Fibroblast of villous mesenchyme (primary cell): ENCODE results near the gene COL17A1. TPM values are rescaled to one million over a fixed set of nuclear protein-coding genes. Genes with fewer than 3 reads are reported as not detected.

Experiments
- DNase-seq: peaks from one replicate; pipeline ENCODE4 v3.0.0-alpha.2; 2010; ENCODE audit warnings: low read depth
- H3K4me3 ChIP-seq: 2 replicates; pipeline ENCODE4 v1.5.1; 2011; ENCODE audit warnings: low read depth, mild to moderate bottlenecking, low read length
- CTCF ChIP-seq: IDR thresholded peaks from 2 replicates; pipeline ENCODE4 v1.5.1; 2012; ENCODE audit warnings: low read depth, mild to moderate bottlenecking, low read length; ENCODE audit not compliant: insufficient read depth
- total RNA-seq: library from RNA; depleted of rRNA; stranded (reverse); fragments of >200 nt; gene quantifications from 2 replicates; pipeline ENCODE4 v1.2.3, GENCODE V29; 2012

The COL17A1 gene
- total RNA-seq, 1 donor, result not detected

DNA sequence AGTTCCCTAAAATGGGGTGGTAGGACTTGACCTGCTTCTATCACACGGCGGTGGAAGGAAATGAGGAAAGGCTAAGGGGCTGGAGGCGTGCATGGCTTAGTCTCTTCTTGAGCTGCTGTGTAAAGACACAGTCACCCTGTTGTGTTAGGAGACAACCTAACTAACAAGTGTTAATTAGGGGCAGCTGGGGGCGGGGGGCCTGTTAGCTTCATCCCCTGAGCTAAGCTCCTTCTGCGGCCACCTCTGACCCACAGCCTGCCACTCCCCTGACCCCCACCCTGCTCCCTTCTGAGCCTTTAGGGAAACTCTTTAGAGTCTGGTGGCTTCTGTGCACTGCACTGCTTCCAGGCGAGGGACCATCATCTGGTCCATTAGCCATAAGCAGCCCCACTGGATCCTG is 28.0 kb downstream of the COL17A1 start:
- no peak overlapping the region for H3K4me3 ChIP-seq
- TF ChIP-seq CTCF, result no peak
- DNase-seq, result no peak

DNA sequence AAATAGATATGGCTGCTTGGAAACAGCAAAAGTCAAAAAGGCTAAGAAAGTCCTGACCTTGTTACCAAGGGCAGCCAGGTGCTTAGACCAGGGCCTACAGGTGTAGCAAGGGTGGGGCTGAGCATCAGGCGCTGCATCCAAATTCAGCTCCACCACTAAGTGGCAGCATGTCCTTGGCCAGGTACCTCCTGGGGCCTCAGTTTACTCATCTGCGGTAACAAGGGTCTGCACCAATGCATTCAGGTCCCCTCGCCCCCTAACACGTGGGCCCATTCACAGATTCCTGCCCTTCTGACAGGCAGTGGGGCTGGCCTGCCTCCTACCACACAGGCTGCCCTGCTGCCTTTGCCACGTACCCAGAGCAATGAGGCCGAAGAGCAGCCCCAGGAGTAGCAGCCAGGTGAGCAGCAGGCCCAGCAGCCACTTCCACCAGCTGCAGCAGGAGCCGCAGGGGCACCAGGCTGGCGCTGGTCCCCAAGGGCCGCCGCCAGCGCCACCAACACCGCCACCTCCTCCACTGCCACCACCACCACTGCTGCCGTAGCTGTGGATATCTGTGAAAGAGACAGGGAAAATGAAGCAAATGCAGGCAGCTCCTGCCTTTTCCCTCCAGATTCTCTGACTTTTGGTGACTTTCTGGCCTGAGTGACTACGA is 28.9 kb downstream of the COL17A1 start:
- no peak for DNase-seq
- TF ChIP-seq CTCF, result no peak
- H3K4me3 ChIP-seq, result no peak overlapping the region

GRCh38 chr10:104054430-104054829 is 31.2 kb downstream of the COL17A1 start:
- H3K4me3 ChIP-seq, result no peak overlapping the region
- no peak for DNase-seq
- TF ChIP-seq CTCF, result no peak

DNA sequence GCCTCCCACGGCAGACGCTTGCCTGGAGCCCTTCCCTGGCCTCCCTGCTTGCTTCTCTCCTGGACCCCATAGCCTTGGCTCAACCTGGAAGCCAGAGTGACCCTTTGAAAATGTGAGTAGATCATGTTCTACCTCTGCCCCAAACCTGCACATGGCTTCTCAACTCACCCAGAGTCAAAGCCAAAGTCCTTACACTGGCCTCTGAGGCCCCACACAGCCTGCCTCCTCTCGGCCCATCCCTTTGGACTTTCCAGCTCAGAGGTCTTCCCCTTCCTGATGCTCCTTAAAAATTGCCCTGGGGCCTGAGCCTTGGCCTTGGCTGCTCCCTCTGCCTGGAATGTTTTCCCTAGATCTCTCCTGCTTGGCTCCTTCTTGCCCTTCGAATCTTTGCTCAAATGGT is 32.5 kb downstream of the COL17A1 start:
- no peak for DNase-seq
- no peak for TF ChIP-seq CTCF
- no peak overlapping the region for H3K4me3 ChIP-seq

DNA sequence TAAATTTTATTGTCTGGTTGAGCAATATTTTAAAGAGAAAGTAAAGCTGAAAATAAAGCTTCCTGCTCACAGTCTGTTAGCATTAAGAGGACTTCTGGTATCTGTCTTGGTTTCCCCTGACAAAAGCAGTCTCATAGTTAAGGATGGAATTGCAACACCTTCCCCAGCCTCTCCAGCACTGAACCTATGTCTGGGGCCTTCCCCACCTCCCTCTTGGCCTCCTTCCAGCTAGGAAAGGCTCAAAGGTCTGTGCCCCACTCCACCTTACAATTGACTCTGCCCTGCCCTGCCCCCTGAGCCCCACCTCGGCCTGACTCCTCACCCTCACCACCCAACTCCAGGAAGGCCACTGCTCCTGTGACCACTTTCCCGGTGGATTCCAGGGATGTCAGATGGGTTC is 33.2 kb downstream of the COL17A1 start:
- no peak for TF ChIP-seq CTCF
- H3K4me3 ChIP-seq, result no peak overlapping the region
- peak; percentile 69 for DNase-seq

DNA sequence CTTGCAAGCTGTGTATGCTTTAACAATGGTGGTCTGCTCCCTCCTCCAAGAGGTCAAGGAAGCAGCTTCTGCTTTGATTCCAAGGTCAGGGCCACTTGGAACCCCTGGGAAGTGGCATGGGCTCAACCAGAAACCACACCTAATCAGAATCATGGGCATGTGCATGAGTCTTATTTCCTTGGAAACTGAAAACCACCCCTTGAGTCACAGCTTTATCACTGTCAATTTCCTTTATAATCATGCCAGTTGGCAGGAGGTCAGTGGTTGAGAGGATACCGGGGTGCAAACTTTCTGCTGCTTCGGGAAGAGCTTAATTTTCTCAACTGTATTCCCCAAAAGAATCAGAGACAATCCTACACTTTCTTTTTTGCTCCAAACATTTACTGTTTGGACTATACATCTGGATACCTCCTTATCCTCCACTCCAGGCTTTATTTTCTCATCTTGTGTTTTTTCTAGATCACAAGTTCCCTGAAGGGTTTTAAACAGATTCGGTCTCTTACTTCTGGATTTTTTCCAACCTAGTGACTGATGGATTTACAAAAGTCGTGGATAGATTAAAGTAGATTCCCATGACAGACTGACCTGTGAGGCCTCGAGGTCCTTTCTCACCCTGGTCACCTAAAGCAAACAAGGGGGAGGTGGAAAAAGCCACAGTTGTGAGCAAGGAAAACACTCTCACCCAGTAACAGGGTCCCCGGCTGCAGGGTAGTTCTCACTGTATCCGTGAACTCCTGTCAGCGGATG is 36.0 kb downstream of the COL17A1 start:
- TF ChIP-seq CTCF, result no peak
- H3K4me3 ChIP-seq, result no peak overlapping the region
- peak; percentile 10 for DNase-seq
